Upper lobe of left lung (tissue), 6 donors: ENCODE measurements around the gene RNPS1. TPM values are rescaled to one million over a fixed set of nuclear protein-coding genes. Genes with fewer than 3 reads are reported as not detected.

Experiments used
- ATAC-seq, 2 donors: fragments of 200-7000 bp; cut with Tn5 transposase; one replicate each; pipeline ENCODE4 v1.9.1; 2022; ENCODE audit warnings: mild to moderate bottlenecking in 2 of 2, moderate library complexity in 2 of 2; ENCODE audit not compliant: low FRiP score in 2 of 2
- DNase-seq, 2 donors: peaks; one replicate each; pipeline ENCODE4 v3.0.0-alpha.2; 2019 to 2020
- H3K27ac ChIP-seq, 4 donors: fragments of 200-600 bp; sonication (generic); one replicate each; pipeline ENCODE4 v1.5.1; 2016 to 2019
- H3K27me3 ChIP-seq, 4 donors: fragments of 200-600 bp; sonication (generic); one replicate each; pipeline ENCODE4 v1.5.1; 2017 to 2019
- H3K36me3 ChIP-seq, 4 donors: fragments of 200-600 bp; sonication (generic); one replicate each; pipeline ENCODE4 v1.5.1; 2016 to 2019
- H3K4me1 ChIP-seq, 4 donors: fragments of 200-600 bp; sonication (generic); one replicate each; pipeline ENCODE4 v1.5.1; 2018 to 2019
- H3K4me3 ChIP-seq, 4 donors: fragments of 200-600 bp; sonication (generic); one replicate each; pipeline ENCODE4 v1.5.1; 2017 to 2019; ENCODE audit warnings: mild to moderate bottlenecking in 2 of 4, moderate library complexity in 1 of 4
- H3K9me3 ChIP-seq, 4 donors: fragments of 200-600 bp; sonication (generic); one replicate each; pipeline ENCODE4 v1.5.1; 2018 to 2019
- EP300 ChIP-seq, 4 donors: sonication (generic); formaldehyde crosslinking; IDR thresholded peaks; one replicate each; pipeline ENCODE4 v1.5.1; 2017; ENCODE audit warnings: antibody characterized with exemption in 4 of 4, control low read depth in 2 of 4
- POLR2A ChIP-seq, 4 donors: fragments of 450-650 bp; IDR thresholded peaks; one replicate each; pipeline ENCODE4 v1.5.1; 2016 to 2017; ENCODE audit warnings: antibody characterized with exemption in 4 of 4, mild to moderate bottlenecking in 2 of 4
- POLR2AphosphoS5 ChIP-seq, 2 donors: sonication (generic); formaldehyde crosslinking; IDR thresholded peaks; one replicate each; pipeline ENCODE4 v1.5.1; 2017; ENCODE audit warnings: antibody characterized with exemption in 2 of 2
- WGBS, 2 donors: methylation state at CpG; one replicate each; pipeline ENCODE4 v1.1.5; 2017 to 2018; 5-methylcytosine and 5-hydroxymethylcytosine counted together
- total RNA-seq, 6 donors: library from RNA; depleted of rRNA in 4 of 6; stranded (reverse); fragments of >200 nt in 4 of 6; gene quantifications; one replicate each; pipeline versions ENCODE4 v1.1.0 to v1.2.1, GENCODE V29; 2016 to 2021
- TF ChIP-seq, protein P1 (sequence below), 6 experiments: fragments of 450-650 bp in 4 of 6; fragments of 200-600 bp in 2 of 6; sonication (generic) in 2 of 6; IDR thresholded peaks; one replicate each; pipeline ENCODE4 v1.5.1; 2016 to 2019; ENCODE audit warnings: antibody characterized with exemption in 6 of 6
- donor health status: DM: no; HTN: no; CAD: no; lungs with moderate emphysema.
- donor health status: DM: no; HTN: yes; CAD: no; lungs with severe emphysema.

Gene RNPS1
- total RNA-seq, 6 donors from 2014 or later: 92.2 to 142 (median 114) TPM

- TF ChIP-seq POLR2AphosphoS5 (IDR thresholded peaks at IDR 0.05): no peak
- TF ChIP-seq, protein P1, sequence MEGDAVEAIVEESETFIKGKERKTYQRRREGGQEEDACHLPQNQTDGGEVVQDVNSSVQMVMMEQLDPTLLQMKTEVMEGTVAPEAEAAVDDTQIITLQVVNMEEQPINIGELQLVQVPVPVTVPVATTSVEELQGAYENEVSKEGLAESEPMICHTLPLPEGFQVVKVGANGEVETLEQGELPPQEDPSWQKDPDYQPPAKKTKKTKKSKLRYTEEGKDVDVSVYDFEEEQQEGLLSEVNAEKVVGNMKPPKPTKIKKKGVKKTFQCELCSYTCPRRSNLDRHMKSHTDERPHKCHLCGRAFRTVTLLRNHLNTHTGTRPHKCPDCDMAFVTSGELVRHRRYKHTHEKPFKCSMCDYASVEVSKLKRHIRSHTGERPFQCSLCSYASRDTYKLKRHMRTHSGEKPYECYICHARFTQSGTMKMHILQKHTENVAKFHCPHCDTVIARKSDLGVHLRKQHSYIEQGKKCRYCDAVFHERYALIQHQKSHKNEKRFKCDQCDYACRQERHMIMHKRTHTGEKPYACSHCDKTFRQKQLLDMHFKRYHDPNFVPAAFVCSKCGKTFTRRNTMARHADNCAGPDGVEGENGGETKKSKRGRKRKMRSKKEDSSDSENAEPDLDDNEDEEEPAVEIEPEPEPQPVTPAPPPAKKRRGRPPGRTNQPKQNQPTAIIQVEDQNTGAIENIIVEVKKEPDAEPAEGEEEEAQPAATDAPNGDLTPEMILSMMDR (IDR thresholded peaks at IDR 0.05): no peak
- TF ChIP-seq EP300 (IDR thresholded peaks at IDR 0.05): no peak
- TF ChIP-seq POLR2A (IDR thresholded peaks at IDR 0.05): no peak
- Histone ChIP-seq H3K27me3 (no peaks in the 10 kb centered on the region), H3K36me3 (peaks cover 54 to 100% (median 92%) of the 10 kb centered on the region in 4 donors), H3K27ac (no peak overlapping the region), H3K9me3 (no peaks in the 10 kb centered on the region), H3K4me3 (no peak overlapping the region), H3K4me1 (no peaks in the 10 kb centered on the region)
- ATAC-seq (no peak), DNase-seq (no peak)
- 91 to 98% methylated on average over 6 of the region's 6 CpGs for WGBS, 2 donors
Observed at GRCh38 chr16:2257726-2258125, 10.2 kb downstream of the RNPS1 start.

GRCh38 chr16:2256531-2257140 is 11.3 kb downstream of the RNPS1 start:
- no peaks in the 10 kb centered on the region for H3K9me3 ChIP-seq
- 86 to 90% methylated on average over 12 of the region's 12 CpGs for WGBS, 2 donors
- peaks cover 6 to 9% (median 7%) of the 10 kb centered on the region in 4 donors for H3K4me1 ChIP-seq
- TF ChIP-seq, protein P1 (IDR thresholded peaks at IDR 0.05): no peak
- no peak for TF ChIP-seq POLR2A (IDR thresholded peaks at IDR 0.05)
- no peak for TF ChIP-seq EP300 (IDR thresholded peaks at IDR 0.05)
- no peak for TF ChIP-seq POLR2AphosphoS5 (IDR thresholded peaks at IDR 0.05)
- H3K27ac ChIP-seq: no peak overlapping the region
- peaks cover 44 to 90% (median 82%) of the 10 kb centered on the region in 4 donors for H3K36me3 ChIP-seq
- no peaks in the 10 kb centered on the region for H3K27me3 ChIP-seq
- no peak for ATAC-seq
- no peak for DNase-seq
- H3K4me3 ChIP-seq: no peak overlapping the region

DNA sequence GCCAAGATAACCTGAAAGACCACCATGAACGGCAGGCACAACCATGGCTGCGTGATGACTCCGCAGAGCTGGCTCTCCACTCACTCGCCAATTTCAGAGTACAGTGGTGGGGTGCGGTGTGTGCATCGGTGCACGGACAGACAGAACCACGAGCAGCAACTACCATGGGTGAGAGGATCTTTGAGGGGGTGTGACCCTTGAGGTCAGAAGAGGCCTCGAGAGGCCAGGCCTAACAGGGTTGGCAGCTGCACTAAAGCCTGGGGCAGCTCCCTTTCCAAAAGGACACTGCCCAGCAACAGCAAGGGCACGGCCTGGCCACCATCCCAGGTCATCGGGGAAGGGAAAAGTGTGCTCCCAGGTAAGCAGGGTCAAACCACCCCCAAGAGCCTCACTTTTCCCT is 14.6 kb downstream of the RNPS1 start:
- Histone ChIP-seq H3K4me3 (no peak overlapping the region), H3K27ac (no peak overlapping the region), H3K9me3 (no peaks in the 10 kb centered on the region), H3K4me1 (peaks cover 16 to 22% (median 18%) of the 10 kb centered on the region in 4 donors), H3K36me3 (peaks cover 31 to 57% (median 52%) of the 10 kb centered on the region in 4 donors), H3K27me3 (no peaks in the 10 kb centered on the region)
- DNase-seq (no peak), ATAC-seq (no peak)
- WGBS, 2 donors: 88% methylated on average over 11 of the region's 11 CpGs
- TF ChIP-seq, protein P1 (IDR thresholded peaks at IDR 0.05): no peak
- no peak for TF ChIP-seq EP300 (IDR thresholded peaks at IDR 0.05)
- no peak for TF ChIP-seq POLR2A (IDR thresholded peaks at IDR 0.05)
- TF ChIP-seq POLR2AphosphoS5 (IDR thresholded peaks at IDR 0.05): no peak

DNA sequence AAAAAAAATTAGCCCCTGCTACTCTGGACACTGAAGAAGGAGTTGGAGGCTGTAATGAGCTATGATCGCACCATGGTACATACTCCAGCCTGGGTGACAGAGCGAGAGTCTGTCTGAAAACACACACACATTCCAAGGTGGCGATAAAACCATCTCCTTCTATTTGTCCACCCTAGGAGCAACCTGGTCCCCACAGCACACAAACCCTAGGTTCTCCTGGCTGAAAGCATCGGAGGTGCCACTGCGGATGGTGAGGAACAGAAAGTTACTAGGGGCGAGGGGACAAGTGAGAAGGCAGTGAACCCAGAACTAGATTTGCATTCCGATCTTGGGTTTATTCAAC is 15.1 kb downstream of the RNPS1 start:
- no peak for DNase-seq
- TF ChIP-seq EP300 (IDR thresholded peaks at IDR 0.05) (no peak), POLR2A (IDR thresholded peaks at IDR 0.05) (no peak), POLR2AphosphoS5 (IDR thresholded peaks at IDR 0.05) (no peak)
- TF ChIP-seq, protein P1 (IDR thresholded peaks at IDR 0.05): no peak
- Histone ChIP-seq H3K27me3 (no peaks in the 10 kb centered on the region), H3K9me3 (no peaks in the 10 kb centered on the region), H3K36me3 (peaks cover 31 to 52% (median 48%) of the 10 kb centered on the region in 4 donors), H3K4me1 (peaks cover 16 to 22% (median 18%) of the 10 kb centered on the region in 4 donors), H3K4me3 (no peak overlapping the region), H3K27ac (no peak overlapping the region)
- 94% methylated on average over 7 of the region's 7 CpGs for WGBS, 2 donors
- no peak for ATAC-seq
